Activated gamma-delta T cell (primary cell): ENCODE data around the gene SIPA1L3.
A peak's percentile ranks its signal among the peaks of the same experiment; 100 is the strongest.
"Not testable (repeated sequence)": the region's sequence is repeated elsewhere in the genome, so short reads cannot be mapped to it uniquely, and the experiment has no call there.

Source experiments
- DNase-seq: peaks from one replicate; lab custom pipeline; 2025; lab: John Stamatoyannopoulos, UW

Gene SIPA1L3

DNA sequence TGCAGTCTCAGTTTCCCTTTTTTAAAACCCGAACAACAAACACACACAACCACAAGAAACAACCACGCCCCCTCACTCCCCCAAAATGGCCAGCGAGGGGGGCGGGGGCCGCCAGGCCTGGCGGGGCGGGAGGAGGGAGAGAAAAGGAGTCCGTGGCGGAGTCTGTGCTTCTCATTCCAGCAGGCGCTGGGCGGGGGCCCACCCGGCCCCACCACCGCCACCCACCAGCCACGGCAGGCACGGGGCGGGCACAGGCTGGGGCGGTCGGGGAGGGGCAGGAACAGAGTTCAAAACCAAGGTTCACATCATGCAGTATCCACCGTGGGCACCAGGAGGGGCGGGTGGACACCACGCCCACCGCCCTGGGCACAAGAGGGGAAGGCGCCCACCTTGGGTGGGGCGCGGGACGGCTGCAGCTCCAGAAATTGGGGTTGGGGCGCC lies 304.2 kb downstream of the SIPA1L3 start:
- DNase-seq, result no peak

DNA sequence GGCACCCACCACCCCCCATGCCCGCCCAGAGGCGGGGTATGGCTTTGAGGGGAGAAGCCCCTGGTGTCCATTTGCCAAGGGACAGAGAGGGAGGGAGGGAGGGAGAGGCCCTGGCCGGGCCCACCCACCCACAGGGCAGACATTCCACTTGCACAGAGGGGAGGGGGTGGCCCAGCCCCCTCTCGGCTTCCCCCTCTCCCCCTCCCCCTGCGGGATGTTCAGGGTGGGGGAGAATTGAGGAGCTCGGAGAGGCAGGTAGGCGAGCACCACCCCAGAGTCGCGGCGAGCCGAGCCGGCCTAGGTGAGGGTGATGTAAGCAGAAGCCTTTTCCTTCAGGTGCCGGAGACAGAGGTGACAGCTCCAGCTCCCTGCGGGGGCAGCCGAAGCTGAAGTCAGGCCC lies 304.8 kb downstream of the SIPA1L3 start:
- no peak for DNase-seq

DNA sequence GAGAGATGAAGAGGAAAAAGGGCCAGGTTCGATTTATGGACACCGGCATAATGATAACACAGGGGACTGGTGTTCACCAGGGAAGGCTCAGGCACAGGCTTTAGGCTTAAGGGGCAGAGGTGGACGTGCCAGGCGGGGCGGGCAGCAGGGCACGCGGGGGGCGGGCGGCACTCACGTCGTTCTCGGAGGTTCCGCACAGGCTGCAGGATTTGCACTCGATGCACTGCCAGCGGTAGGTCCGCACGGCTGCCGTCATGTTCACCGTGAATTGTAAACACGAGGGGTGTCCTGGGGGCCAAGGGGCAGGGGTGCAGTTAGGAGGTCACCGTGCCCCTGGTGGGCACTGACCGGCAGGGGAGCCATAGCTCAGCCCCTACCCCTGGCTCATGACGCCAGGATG lies 306.5 kb downstream of the SIPA1L3 start:
- DNase-seq, result no peak

DNA sequence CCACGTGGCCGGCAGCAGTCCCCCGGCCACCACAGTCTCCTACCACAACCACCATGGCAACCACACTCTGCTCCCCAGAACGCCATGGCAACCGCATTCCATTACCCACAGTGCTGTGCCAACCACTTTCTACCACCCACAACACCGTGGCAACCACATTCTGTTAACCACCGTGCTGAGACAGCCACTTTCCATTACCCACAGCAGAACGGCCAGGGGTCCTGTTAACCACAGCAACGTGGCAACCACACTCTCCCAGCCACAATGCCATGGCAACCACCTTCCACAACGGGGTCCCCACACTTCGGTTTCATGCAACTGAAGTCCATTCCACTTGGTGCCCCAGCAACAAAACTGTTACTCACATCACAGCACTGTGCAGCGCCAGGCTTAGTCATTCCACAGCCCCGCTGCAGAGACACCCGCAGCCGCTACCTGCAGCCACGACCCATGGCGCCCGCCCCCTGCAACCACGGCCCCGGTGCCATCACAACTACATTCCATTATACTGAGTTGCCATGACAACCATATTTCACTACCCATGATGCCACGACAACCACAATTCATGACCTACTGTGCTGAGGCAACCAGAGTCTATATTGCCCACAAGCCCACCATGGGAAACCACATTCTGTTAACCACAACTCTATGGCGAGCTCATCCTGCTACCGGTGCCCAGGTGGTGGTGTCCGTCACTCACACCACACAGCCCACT lies 307.1 kb downstream of the SIPA1L3 start:
- peak; percentile 56 for DNase-seq

DNA sequence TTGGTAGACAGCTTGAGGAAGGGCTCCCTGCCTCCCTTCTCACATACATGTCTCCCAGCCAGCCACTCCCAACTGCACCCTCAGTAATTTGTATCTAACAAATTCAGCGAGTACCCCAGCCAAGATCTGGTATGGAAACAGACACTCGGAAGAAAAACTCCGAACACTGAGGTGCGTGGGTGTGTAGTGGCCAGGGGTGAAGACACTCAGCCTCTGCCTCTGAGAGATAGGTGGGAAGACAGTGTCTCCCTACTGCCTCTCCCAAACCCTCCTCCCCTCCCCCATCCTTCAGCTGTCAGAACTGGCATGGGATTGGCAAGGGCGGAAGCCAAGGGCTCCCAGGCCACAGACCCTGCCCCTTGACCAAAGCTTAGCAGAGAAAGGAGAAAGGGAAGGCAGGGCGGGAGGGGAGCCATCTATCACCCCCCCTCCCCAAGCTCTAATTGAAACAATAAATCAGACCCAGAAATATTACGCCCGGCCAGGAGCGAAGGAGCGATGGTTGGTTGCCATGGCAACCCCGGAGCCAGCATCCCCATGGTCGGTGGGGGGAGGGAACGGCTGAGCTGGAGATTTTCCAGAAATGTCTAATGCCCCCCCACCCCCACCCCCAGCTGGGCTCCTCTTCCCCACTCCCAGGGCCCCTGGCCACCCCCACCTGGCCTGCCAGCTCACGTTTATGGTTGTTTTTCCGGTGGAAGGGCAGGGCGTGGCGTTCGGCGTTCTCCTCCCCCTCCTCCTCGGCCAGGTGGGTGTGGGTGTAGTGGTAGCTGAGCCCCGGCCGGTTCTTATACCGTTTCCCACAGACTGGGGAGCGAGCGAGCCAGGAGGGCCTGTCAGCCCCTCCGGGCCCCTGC lies 310.0 kb downstream of the SIPA1L3 start:
- DNase-seq, result no peak

DNA sequence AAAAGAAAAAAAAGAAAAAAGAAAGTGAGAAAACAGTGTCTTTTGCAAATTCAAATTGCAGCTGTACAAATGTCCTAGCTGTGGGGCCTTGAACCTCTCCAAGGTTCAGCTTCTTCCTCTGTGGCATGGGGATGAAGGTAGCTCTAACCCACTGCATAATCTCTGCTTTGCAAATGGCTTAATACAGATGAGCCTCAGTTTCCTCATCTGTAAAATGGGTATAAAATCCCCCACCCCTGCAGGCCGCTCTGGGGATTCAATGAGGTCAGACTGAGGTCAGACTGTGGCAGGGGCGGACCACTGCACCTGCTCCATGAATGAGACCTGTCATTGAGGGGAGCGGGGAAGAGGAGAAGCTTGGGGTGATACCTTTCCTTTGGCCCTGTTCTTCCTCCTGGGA lies 311.2 kb downstream of the SIPA1L3 start:
- no peak for DNase-seq

DNA sequence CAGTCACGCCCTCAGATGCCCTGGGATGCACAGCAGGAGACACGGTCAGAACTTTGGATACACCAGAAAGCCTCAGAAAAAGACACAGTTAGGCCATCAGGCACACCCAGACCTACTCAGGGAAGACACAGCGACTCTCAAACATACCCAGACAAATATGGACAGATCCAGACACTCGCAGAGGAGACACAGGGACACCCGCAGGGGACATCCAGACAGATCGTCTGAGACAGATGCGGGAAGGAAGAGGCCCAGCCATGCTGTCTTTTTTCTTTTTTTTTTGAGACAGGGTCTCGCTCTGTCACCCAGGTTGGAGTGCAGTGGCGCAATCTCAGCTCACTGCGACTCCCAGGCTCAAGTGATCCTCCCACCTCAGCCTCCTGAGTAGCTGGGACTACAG lies 312.2 kb downstream of the SIPA1L3 start:
- DNase-seq, result no peak

DNA sequence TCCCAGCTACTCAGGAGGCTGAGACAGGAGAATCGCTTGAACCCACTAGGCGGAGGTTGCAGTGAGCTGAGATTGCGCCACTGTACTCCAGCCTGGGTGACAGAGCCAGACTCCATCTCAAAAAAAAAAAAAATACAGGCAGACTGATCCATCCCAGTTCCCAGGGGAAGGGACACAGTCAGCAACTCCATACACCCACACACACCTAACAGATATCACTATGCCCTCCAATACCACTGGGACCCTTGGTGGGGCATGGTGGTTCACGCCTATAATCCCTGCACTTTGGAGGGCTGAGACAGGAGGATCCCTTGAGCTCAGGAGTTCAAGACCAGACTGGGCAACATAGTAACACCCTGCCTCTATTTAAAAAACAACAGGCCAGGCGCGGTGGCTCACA lies 314.4 kb downstream of the SIPA1L3 start:
- DNase-seq, result no peak

DNA sequence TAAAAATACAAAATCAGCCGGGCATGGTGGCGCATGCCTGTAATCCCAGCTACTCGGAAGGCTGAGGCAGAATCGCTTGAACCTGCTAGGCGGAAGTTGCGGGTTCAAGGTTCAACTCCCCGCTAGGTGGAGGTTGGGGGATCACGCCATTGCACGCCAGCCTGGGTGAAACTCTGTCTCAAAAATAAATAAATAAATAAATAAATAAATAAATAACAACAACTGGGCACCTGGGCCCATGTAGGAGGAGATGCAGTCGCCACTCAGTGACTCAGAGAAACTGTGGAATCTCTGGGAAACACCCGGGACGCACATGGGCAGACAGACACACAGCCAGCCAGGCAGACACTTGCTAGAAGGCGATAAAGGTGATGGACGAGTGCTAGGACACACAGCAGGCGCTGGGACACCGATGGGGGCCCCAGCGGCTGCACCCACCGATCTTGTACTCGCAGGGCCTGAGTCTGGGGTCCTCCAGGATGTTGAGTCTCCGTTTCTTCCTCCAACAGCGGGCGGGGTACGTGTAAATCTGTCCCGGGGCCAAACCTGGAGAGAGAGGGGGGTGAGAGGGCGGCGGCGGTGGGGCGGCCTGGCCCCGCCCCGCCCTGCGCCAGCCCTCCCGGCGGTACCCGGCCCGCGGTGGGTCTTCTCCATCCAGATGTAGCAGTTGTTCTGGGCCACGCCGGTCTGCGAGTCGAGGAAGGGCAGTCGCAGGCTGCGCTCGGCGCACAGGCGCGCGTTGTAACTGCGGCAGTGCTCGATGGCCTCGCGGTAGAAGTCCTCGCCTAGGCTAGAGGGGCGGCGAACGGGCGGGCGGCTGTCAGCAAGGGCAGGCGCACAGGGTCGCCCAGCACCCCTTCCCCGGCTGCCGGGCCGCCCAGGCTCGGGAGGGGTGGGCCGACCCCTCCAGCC lies 315.2 kb downstream of the SIPA1L3 start:
- no peak for DNase-seq

DNA sequence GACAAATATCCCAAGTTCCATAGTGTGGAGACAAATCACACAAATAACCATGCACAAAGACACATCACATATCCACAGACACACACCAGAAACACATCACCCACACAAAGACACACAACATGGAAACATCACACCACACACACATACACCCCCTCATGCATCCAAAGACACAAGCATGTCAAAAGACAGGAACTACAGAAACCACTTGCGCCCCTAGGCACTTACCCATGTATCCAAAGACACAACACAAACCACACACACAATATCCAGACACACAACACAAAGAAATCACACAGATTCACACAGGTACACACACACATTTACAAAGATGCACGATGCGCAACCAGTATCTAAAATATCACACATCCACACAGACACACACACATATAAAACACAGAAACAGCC lies 316.1 kb downstream of the SIPA1L3 start:
- DNase-seq, result no peak

DNA sequence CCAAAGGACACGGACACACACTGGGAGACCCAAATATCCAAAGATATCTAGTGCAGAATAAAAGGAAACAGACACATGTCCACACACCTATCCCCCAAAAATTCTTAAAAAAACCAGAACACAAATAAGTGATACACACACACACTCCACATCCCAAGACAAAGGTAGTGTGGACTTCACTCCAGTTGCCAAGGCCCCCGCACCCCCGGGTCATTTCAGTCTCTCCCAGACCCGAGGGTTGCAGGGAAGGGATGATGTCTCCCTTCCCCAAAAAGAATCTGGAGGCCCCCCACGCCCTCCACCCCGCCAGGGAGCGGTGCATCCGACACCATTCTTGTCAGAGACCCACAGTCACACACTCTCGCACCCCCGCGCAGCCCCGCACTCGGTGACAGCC lies 316.6 kb downstream of the SIPA1L3 start:
- no peak for DNase-seq

DNA sequence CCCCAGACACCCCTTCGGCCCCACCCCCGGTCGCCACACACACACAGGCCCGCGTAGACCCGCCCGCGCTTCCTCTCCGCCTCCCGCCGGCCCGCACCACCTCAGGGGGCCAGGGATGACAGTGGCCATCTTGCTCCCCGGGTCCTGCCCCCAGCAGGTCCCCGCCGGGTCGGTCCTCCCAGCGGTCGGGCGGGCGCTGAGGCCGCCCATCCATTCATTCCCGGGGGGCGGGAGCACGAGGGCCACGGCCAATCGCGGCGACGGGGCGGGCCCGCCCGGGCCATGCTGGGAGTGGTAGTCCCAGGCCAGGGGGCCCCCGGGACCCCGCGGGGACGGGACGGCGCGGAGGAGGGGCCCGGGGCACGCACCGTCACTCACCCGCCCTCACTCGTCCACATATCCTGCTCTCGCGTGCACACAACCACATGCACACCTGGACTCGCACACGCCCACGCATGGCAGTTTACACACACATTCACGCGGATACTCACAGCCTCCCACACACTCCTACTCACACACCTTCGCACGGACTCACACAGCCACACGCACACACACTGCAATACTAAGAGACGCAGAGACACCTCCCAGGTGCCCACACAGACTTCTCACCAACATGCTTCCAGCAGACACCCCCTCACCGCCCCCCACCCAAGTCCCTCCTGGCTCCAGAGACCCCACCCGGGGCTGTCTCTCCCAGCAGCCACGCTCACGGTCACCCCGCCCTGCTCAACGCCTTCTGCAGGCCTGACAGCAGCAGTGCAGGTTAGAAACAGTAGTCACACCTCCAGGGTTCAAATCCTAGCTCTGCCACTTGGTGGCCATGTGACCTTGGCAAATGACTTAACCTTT lies 317.2 kb downstream of the SIPA1L3 start, which contains the start of gene DPF1:
Gene DPF1, minus strand, starts transcription at position 209 of the 849 bp plus-strand sequence. Its CDS starts 80 bp downstream, at position 129.
- DNase-seq, result no peak

DNA sequence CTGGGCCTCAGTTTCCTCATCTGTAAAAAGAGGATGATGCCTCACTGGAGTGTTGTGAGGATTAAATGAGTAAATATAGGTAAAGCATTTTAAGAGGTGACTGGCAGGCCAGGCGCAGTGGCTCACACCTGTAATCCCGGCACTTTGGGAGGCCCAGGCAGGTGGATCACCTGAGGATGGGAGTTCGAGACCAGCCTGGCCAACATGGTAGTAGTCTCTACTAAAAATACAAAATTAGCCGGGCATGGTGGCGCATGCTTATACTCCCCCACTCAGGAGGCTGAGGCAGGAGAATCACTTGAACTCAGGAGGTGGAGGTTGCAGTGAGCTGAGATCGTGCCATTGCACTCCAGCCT lies 317.8 kb downstream of the SIPA1L3 start:
- not testable (repeated sequence) for DNase-seq

DNA sequence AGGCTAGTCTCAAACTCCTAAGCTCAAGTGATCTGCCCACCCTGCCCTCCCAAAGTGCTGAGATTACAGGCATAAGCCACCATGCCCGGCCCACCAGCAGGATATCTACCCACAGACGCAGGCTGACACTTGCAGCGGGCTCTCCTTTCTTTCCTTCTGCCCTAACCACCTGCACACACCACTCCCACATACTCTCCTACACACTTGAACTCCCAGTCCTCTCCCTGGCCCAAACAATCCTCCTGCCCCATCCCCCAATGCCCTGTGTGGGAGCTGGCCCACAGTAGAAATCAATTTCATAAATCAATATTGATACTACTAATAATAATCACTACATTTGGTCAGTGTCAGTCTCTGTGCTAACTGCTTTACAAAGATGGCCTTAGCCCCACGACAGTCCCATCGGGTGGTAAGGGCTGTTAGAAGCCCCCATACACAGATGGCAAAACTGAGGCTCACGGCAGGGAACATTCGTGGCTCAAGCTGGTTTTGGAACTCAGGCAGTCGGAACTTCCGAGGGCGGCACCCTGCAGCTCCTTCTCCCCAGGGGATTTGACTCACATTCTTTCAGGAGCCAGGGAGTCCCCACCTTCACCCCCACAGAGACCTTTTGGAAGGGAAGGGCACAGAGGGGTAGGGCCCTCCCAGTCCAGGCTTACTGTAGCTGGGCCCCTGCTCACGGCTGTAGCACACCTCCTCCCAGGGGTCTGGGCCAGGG lies 320.4 kb downstream of the SIPA1L3 start:
- DNase-seq, result no peak

DNA sequence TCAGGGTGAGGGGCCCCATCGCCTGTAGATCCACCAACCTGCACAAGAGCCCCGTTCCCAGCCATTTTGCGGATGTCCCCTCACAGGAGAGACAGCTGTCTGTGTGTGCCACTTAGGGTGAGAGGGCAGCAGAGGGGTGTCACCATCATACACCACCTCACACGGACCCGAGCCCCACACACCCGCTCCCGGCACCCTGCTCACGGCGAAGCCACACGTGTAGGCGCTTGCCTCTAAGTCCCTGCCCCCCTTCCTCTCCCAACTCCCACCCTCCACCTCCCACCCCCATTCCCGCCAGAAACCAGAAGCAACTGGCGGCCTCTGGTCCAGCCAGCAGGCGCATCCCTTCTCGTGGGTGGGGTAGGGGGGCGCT lies 321.0 kb downstream of the SIPA1L3 start:
- no peak for DNase-seq

DNA sequence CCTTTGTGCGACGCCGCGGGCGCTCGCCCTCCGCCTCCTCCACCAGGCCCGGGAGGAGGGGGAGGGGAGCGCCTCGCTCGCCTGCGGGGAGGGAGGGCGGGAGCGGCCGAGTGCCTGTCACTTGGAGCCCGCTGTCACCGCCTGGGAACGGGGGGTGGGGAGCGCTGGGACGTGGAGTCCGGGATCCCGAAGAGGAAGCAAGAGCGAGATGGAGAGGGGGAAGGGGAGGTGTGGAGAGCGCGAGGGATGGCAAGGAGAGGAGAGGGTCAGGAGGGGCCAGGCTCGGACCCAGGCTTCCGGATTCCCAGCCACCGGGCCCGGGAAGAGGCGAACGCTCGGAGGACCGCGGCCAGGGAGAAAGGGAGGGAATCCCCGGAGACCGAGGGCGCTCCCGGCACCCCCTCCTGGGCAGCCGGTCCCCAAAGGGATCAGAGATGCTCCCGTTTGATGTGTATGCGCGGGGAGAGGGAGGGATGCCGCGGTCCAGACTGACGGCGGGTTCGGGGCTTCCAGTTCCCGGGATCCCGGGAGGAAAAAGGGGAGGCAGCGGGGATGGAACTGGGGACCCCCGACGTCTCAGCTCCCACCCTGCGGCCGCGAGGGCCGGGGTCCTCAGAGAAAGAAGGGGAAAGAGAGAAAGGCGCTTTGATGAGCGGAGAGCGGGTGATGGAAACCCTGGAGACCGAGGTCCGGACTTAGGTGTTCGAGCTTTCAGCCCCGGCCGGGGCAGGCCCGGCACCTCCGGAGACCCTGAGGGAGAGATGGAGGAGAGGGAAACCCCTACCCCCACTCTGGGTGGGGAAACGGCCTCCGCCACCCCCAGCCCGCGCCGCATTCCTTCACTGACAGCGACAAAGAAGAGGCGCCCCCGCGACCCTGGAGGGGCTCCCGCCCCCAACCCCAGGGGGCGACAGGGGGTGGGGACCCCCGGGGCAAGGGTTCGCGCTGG lies 321.8 kb downstream of the SIPA1L3 start:
- DNase-seq, result no peak

DNA sequence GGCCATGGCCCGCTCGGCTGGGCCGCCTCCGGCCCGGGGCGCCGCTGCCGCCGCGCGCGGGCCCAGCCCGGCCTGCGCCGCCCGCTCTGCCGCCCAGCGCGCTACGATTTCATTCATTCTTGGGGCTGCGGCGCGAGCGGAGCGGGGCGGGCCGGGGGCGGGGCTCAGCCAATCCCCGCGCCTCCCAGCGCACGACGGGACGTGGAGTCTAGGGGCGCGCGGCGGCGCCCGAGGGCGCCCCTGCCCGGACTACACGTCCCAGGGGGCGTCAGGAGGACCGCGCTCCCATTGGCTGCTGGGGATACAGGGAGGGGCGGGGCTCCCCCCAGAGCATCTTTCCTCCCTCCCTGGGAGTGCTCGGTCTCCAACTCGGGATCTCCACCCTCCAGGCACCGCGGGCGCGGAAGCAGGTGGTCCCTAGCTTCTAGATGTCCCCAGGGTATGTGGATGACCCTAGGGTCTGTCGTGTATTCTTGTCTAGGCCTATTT lies 322.6 kb downstream of the SIPA1L3 start:
- peak; percentile 32 for DNase-seq

DNA sequence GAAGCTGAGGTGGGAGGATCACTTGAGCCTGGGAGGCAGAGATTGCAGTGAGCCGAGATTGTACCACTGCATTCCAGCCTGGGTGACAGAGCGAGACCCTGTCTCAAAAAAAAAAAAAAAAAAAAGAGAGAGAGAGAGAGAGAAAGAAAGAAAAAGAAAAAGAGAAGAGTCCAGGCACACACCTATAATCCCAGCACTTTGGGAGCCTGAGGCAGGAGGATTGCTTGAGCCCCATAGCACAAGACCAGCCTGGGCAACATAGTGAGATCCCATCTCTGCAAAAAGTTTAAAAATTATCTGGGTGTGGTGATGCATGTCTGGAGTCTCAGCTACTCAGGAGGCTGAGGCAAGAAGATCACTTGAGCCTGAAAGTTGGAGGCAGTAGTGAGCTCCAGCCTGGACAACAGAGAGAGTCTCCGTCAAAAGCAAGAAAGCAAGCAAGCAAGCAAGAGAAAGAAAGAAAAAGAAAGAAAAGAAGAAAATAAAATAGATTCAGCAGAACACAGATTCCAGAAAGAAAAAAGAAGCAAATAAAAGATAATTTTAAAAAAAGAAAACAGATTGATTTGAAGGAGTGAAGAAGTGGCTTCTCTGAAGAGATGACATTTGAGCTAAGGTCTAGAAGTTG lies 323.6 kb downstream of the SIPA1L3 start:
- DNase-seq, result not testable (repeated sequence)

DNA sequence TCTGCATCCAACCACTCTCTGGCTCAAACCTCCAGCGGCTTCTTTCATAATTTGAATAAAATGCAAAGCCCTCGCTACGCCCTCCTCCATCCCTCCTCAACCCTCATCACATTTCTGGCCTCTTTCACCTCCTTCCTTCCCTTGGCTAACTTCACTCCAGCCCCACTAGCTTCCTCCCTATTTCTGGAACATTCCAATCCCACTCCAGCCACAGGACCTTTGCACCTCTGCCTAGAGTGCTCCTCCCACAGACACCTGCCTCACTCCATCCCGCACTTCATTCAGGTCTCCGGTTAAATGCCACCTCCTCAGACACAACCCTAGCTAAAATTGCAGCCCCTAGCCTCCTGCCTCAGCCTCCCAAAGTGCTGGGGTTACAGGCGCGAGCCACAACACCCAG lies 324.9 kb downstream of the SIPA1L3 start:
- DNase-seq, result no peak
